HepG2 (cell line): ENCODE measurements around the gene HYDIN. TPM values are rescaled to one million over a fixed set of nuclear protein-coding genes. Genes with fewer than 3 reads are reported as not detected.

Source experiments
- AGO1 ChIP-seq: fragments of 200-400 bp; formaldehyde crosslinking; IDR thresholded peaks from 2 replicates; pipeline ENCODE4 v1.6.1; 2017; ENCODE audit warnings: mild to moderate bottlenecking, low read depth, low read length, moderate library complexity; ENCODE audit not compliant: poor library complexity, severe bottlenecking
- CEBPG ChIP-seq: IDR thresholded peaks from 2 replicates; pipeline ENCODE4 v1.6.1; 2016
- FOXO4 ChIP-seq: sonication (generic); formaldehyde crosslinking; conservative IDR thresholded peaks from 2 replicates; pipeline ENCODE4 v1.8.1; 2023; ENCODE audit warnings: missing genetic modification reagents
- IKZF5 ChIP-seq: IDR thresholded peaks from 2 replicates; pipeline ENCODE4 v1.6.1; 2018; ENCODE audit warnings: missing genetic modification reagents, mild to moderate bottlenecking, missing compliant biosample characterization
- IRX3 ChIP-seq: sonication (generic); formaldehyde crosslinking; IDR thresholded peaks from 2 replicates; pipeline ENCODE4 v1.8.1; 2023; ENCODE audit warnings: mild to moderate bottlenecking, low read depth, missing genetic modification reagents, borderline replicate concordance
- MYC ChIP-seq: sonication (generic); formaldehyde crosslinking; IDR thresholded peaks from 2 replicates; pipeline ENCODE4 v1.9.0; 2021; ENCODE audit warnings: missing genetic modification reagents, borderline replicate concordance
- NR2C2 ChIP-seq: sonication (generic); formaldehyde crosslinking; IDR thresholded peaks from 2 replicates; pipeline ENCODE4 v1.4.0; 2020; ENCODE audit warnings: missing genetic modification reagents, mild to moderate bottlenecking, moderate library complexity, borderline replicate concordance
- PRPF4 ChIP-seq: fragments of 200-400 bp; formaldehyde crosslinking; IDR thresholded peaks from 2 replicates; pipeline ENCODE4 v1.6.1; 2016; ENCODE audit warnings: low read length, low read depth; ENCODE audit not compliant: poor library complexity, severe bottlenecking
- RBAK ChIP-seq: sonication (generic); formaldehyde crosslinking; IDR thresholded peaks from 2 replicates; pipeline ENCODE4 v1.5.1; 2020; ENCODE audit warnings: mild to moderate bottlenecking, missing genetic modification reagents
- SIN3B ChIP-seq: fragments of 150-350 bp; IDR thresholded peaks from 2 replicates; pipeline ENCODE4 v1.6.1; 2014; ENCODE audit warnings: low read length
- SMARCC2 ChIP-seq: fragments of 450-650 bp; IDR thresholded peaks from 2 replicates; pipeline ENCODE4 v1.6.1; 2017; ENCODE audit warnings: antibody characterized with exemption, mild to moderate bottlenecking
- U2AF2 ChIP-seq: fragments of 200-400 bp; formaldehyde crosslinking; IDR thresholded peaks from 2 replicates; pipeline ENCODE4 v1.6.1; 2017; ENCODE audit warnings: low read depth, mild to moderate bottlenecking, low read length
- ZBTB43 ChIP-seq: sonication (generic); formaldehyde crosslinking; conservative IDR thresholded peaks from 2 replicates; pipeline ENCODE4 v1.4.0; 2020; ENCODE audit warnings: missing genetic modification reagents
- ZFP37 ChIP-seq: sonication (generic); formaldehyde crosslinking; IDR thresholded peaks from 2 replicates; pipeline ENCODE4 v1.4.0; 2020; ENCODE audit warnings: missing genetic modification reagents, borderline replicate concordance
- ZFP82 ChIP-seq: sonication (generic); formaldehyde crosslinking; IDR thresholded peaks from 2 replicates; pipeline ENCODE4 v1.5.1; 2020; ENCODE audit warnings: mild to moderate bottlenecking, missing genetic modification reagents, borderline replicate concordance
- ZNF503 ChIP-seq: sonication (generic); formaldehyde crosslinking; IDR thresholded peaks from 2 replicates; pipeline ENCODE4 v1.4.0; 2020; ENCODE audit warnings: missing genetic modification reagents
- ZNF574 ChIP-seq: sonication (generic); formaldehyde crosslinking; IDR thresholded peaks from 2 replicates; pipeline ENCODE4 v1.4.0; 2020; ENCODE audit warnings: missing genetic modification reagents
- ZNF720 ChIP-seq: sonication (generic); formaldehyde crosslinking; IDR thresholded peaks from 2 replicates; pipeline ENCODE4 v1.4.0; 2020; ENCODE audit warnings: missing genetic modification reagents
- ZNF737 ChIP-seq: sonication (generic); formaldehyde crosslinking; IDR thresholded peaks from 2 replicates; pipeline ENCODE4 v1.5.0; 2020; ENCODE audit warnings: missing genetic modification reagents, mild to moderate bottlenecking, borderline replicate concordance
- polyA plus RNA-seq, 8 experiments: library from polyadenylated mRNA; depleted of rRNA in 3 of 8; stranded (reverse) in 7 of 8; unstranded in 1 of 8; fragments of >200 nt; fragmentation: Illumina TruSeq in 4 of 8; extraction: Trizol in 4 of 8; gene quantifications; 2 replicates each; pipeline versions ENCODE4 v1.2.1 to v1.2.3, GENCODE V29; 2011 to 2016; ENCODE audit warnings: low read depth in 4 of 8, missing spikeins in 1 of 8, mixed read lengths in 1 of 8; ENCODE audit not compliant: insufficient read depth in 1 of 8
- total RNA-seq, 5 experiments: library from RNA; depleted of rRNA; stranded (reverse); fragments of >200 nt; fragmentation: Illumina TruSeq; extraction: Trizol; gene quantifications; 2 replicates each; pipeline ENCODE4 v1.2.3, GENCODE V29; 2016; ENCODE audit warnings: low read depth in 1 of 5

Gene HYDIN
- total and polyA plus RNA-seq, 2 of the 13 experiments (the other 11 are each of a cell fraction or from before 2014, with no cell fraction given) = not detected

- TF ChIP-seq IKZF5 (CRISPR knock-in tag) = peak; percentile 78
- TF ChIP-seq ZFP82 (CRISPR knock-in tag) = no peak
- no peak for TF ChIP-seq CEBPG
- TF ChIP-seq MYC (CRISPR knock-in tag) = peak; percentile 90
- TF ChIP-seq RBAK (CRISPR knock-in tag) = no peak
- TF ChIP-seq ZFP37 = 0 out of 2 replicates have a peak, but pooled peaks have one; percentile 25
- TF ChIP-seq IRX3 (CRISPR knock-in tag) = no peak
- TF ChIP-seq FOXO4 (CRISPR knock-in tag) = no peak
- TF ChIP-seq U2AF2 = no peak
- TF ChIP-seq ZNF574 (CRISPR knock-in tag) = peak; percentile 92
- no peak for TF ChIP-seq ZNF737 (CRISPR knock-in tag)
- TF ChIP-seq ZNF720 (CRISPR knock-in tag) = no peak
- TF ChIP-seq AGO1 = peak; percentile 31
- TF ChIP-seq ZNF503 = no peak; the same call in 1 of the 2 replicates
- no peak for TF ChIP-seq PRPF4
- peak; percentile 48; the same call in 1 of the 2 replicates for TF ChIP-seq NR2C2
- TF ChIP-seq SIN3B = peak; percentile 94
- no peak for TF ChIP-seq SMARCC2
- TF ChIP-seq ZBTB43 (CRISPR knock-in tag) = 0 out of 2 replicates have a peak, but pooled peaks have one; percentile 31
Measured at GRCh38 chr16:70800781-70801480, 429.6 kb downstream of the HYDIN start, which contains the start of gene VAC14 (continued).
